K562 (cell line): Measurements from ENCODE around the gene HNRNPA2B1. TPM values are rescaled to one million over a fixed set of nuclear protein-coding genes. Genes with fewer than 3 reads are reported as not detected.

Source experiments
- FOXM1 ChIP-seq, 2 experiments: fragments of 450-650 bp in 1 of 2; sonication (generic) in 1 of 2; formaldehyde crosslinking in 1 of 2; IDR thresholded peaks; 2 replicates each; pipeline versions ENCODE4 v1.6.1 to v1.9.0; 2017 to 2022; ENCODE audit warnings: low read depth in 2 of 2, mild to moderate bottlenecking in 2 of 2, missing genetic modification reagents in 1 of 2, moderate library complexity in 1 of 2
- HMGN3 ChIP-seq: IDR thresholded peaks from 2 replicates; pipeline ENCODE4 v1.6.1; 2011; ENCODE audit warnings: borderline replicate concordance, low read depth, mild to moderate bottlenecking, mixed read lengths, low read length; ENCODE audit not compliant: insufficient read length; ENCODE audit errors: extremely low read depth
- PTRF ChIP-seq: fragments of 450-650 bp; IDR thresholded peaks from 2 replicates; pipeline ENCODE4 v1.6.1; 2016; ENCODE audit warnings: mild to moderate bottlenecking, missing genetic modification characterization, missing compliant biosample characterization
- RBM17 ChIP-seq: fragments of 200-400 bp; formaldehyde crosslinking; IDR thresholded peaks from 2 replicates; pipeline ENCODE4 v1.6.1; 2017; ENCODE audit warnings: low read depth, mild to moderate bottlenecking, low read length, borderline replicate concordance
- RBM39 ChIP-seq: fragments of 200-400 bp; formaldehyde crosslinking; optimal IDR thresholded peaks from 2 replicates; pipeline ENCODE3; 2018; ENCODE audit warnings: low read depth, low read length
- SIN3B ChIP-seq: fragments of 450-650 bp; IDR thresholded peaks from 2 replicates; pipeline ENCODE4 v1.6.1; 2017; ENCODE audit warnings: low read depth, mild to moderate bottlenecking, moderate library complexity
- SREBF2 ChIP-seq: sonication (generic); formaldehyde crosslinking; IDR thresholded peaks from 2 replicates; pipeline ENCODE4 v1.4.0; 2020; ENCODE audit warnings: mild to moderate bottlenecking, missing genetic modification reagents
- TBP ChIP-seq: optimal IDR thresholded peaks from 2 replicates; pipeline ENCODE3; 2011; ENCODE audit warnings: low read depth, low read length, improper control_type of control experiment
- ZBED1 ChIP-seq: IDR thresholded peaks from 2 replicates; pipeline ENCODE4 v1.6.1; 2014
- ZC3H8 ChIP-seq: fragments of 450-650 bp; IDR thresholded peaks from 2 replicates; pipeline ENCODE4 v1.6.1; 2017
- ZNF3 ChIP-seq: fragments of 250-450 bp; sonication (Bioruptor Pico); IDR thresholded peaks from 2 replicates; pipeline ENCODE4 v1.5.0; 2021; ENCODE audit warnings: mild to moderate bottlenecking, moderate library complexity
- ZNF780A ChIP-seq: fragments of 250-450 bp; sonication (Bioruptor Pico); IDR thresholded peaks from 2 replicates; pipeline ENCODE4 v1.5.0; 2021; ENCODE audit warnings: mild to moderate bottlenecking
- polyA plus RNA-seq, 8 experiments: library from polyadenylated mRNA; depleted of rRNA in 4 of 8; stranded (reverse) in 5 of 8; unstranded in 3 of 8; fragments of >200 nt; fragmentation: Nextera tagmentation in 2 of 8; fragmentation: Illumina TruSeq in 1 of 8; extraction: Ambion mirVana in 2 of 8; extraction: Trizol in 1 of 8; gene quantifications; 2 replicates each; pipeline versions ENCODE4 v1.2.1 to v1.2.3, GENCODE V29; 2011 to 2014; ENCODE audit warnings: inconsistent platforms in 1 of 8, missing spikeins in 1 of 8
- total RNA-seq, 7 experiments: library from RNA; depleted of rRNA in 6 of 7; stranded (reverse); fragments of >200 nt in 6 of 7; fragmentation: Illumina TruSeq in 2 of 7; extraction: Trizol in 2 of 7; gene quantifications; 2 replicates each; pipeline versions ENCODE4 v1.2.1 to v1.2.3, GENCODE V29; 2011 to 2021; ENCODE audit warnings: low replicate concordance in 1 of 7
- TF ChIP-seq, protein P1 (sequence below): fragments of 450-650 bp; IDR thresholded peaks from 2 replicates; pipeline ENCODE4 v1.6.1; 2016; ENCODE audit warnings: mild to moderate bottlenecking, moderate library complexity
- TF ChIP-seq, protein P2 (sequence below): sonication (generic); formaldehyde crosslinking; IDR thresholded peaks from 2 replicates; pipeline ENCODE4 v1.8.0; 2022; ENCODE audit warnings: missing genetic modification reagents, mild to moderate bottlenecking, borderline replicate concordance

Gene HNRNPA2B1
- total and polyA plus RNA-seq, 9 of the 15 experiments (the other 6 are each of a cell fraction or from before 2014, with no cell fraction given) = 630 to 1,989 (median 865) TPM

DNA sequence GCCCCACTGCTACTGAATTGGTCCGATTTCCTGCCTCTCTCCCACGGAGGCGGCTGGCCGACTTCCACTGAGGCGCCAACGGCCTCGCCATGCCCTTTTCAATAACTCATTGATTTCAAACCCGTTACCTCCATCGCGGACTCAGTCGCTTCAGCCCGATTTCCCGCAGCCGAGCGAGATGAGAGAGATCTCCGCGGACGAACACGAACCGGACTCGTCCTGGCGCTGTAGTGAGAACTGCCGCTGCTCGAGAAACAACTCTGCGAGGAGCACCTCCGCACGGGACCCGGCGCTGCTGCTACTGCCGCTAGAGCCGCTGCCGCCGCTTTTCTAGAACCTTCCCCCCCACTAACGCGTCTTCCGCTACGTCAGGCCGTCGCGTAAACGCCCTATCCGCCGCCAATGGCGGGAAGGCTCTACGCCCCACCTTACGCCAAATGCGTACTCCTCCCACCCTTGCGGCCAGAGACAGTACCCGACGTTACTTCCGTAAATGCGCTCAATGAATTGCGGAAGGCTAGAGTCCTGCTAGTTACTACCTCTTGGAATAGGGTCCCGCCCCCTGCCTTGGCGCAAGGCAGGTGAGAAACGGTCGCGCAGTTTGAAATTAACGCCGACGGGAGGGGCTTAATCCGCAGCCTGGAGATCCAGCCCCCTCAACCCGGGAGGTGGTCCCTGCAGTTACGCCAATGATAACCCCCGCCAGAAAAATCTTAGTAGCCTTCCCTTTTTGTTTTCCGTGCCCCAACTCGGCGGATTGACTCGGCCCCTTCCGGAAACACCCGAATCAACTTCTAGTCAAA is at the start of gene HNRNPA2B1 (continued):
- TF ChIP-seq, protein P1, sequence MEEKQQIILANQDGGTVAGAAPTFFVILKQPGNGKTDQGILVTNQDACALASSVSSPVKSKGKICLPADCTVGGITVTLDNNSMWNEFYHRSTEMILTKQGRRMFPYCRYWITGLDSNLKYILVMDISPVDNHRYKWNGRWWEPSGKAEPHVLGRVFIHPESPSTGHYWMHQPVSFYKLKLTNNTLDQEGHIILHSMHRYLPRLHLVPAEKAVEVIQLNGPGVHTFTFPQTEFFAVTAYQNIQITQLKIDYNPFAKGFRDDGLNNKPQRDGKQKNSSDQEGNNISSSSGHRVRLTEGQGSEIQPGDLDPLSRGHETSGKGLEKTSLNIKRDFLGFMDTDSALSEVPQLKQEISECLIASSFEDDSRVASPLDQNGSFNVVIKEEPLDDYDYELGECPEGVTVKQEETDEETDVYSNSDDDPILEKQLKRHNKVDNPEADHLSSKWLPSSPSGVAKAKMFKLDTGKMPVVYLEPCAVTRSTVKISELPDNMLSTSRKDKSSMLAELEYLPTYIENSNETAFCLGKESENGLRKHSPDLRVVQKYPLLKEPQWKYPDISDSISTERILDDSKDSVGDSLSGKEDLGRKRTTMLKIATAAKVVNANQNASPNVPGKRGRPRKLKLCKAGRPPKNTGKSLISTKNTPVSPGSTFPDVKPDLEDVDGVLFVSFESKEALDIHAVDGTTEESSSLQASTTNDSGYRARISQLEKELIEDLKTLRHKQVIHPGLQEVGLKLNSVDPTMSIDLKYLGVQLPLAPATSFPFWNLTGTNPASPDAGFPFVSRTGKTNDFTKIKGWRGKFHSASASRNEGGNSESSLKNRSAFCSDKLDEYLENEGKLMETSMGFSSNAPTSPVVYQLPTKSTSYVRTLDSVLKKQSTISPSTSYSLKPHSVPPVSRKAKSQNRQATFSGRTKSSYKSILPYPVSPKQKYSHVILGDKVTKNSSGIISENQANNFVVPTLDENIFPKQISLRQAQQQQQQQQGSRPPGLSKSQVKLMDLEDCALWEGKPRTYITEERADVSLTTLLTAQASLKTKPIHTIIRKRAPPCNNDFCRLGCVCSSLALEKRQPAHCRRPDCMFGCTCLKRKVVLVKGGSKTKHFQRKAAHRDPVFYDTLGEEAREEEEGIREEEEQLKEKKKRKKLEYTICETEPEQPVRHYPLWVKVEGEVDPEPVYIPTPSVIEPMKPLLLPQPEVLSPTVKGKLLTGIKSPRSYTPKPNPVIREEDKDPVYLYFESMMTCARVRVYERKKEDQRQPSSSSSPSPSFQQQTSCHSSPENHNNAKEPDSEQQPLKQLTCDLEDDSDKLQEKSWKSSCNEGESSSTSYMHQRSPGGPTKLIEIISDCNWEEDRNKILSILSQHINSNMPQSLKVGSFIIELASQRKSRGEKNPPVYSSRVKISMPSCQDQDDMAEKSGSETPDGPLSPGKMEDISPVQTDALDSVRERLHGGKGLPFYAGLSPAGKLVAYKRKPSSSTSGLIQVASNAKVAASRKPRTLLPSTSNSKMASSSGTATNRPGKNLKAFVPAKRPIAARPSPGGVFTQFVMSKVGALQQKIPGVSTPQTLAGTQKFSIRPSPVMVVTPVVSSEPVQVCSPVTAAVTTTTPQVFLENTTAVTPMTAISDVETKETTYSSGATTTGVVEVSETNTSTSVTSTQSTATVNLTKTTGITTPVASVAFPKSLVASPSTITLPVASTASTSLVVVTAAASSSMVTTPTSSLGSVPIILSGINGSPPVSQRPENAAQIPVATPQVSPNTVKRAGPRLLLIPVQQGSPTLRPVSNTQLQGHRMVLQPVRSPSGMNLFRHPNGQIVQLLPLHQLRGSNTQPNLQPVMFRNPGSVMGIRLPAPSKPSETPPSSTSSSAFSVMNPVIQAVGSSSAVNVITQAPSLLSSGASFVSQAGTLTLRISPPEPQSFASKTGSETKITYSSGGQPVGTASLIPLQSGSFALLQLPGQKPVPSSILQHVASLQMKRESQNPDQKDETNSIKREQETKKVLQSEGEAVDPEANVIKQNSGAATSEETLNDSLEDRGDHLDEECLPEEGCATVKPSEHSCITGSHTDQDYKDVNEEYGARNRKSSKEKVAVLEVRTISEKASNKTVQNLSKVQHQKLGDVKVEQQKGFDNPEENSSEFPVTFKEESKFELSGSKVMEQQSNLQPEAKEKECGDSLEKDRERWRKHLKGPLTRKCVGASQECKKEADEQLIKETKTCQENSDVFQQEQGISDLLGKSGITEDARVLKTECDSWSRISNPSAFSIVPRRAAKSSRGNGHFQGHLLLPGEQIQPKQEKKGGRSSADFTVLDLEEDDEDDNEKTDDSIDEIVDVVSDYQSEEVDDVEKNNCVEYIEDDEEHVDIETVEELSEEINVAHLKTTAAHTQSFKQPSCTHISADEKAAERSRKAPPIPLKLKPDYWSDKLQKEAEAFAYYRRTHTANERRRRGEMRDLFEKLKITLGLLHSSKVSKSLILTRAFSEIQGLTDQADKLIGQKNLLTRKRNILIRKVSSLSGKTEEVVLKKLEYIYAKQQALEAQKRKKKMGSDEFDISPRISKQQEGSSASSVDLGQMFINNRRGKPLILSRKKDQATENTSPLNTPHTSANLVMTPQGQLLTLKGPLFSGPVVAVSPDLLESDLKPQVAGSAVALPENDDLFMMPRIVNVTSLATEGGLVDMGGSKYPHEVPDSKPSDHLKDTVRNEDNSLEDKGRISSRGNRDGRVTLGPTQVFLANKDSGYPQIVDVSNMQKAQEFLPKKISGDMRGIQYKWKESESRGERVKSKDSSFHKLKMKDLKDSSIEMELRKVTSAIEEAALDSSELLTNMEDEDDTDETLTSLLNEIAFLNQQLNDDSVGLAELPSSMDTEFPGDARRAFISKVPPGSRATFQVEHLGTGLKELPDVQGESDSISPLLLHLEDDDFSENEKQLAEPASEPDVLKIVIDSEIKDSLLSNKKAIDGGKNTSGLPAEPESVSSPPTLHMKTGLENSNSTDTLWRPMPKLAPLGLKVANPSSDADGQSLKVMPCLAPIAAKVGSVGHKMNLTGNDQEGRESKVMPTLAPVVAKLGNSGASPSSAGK = no peak; the same call in 1 of the 2 replicates
- TF ChIP-seq FOXM1 (IDR thresholded peaks at IDR 0.05; ENCODE audit: low read depth) (peak; percentile 98), FOXM1 (CRISPR knock-in tag; IDR thresholded peaks at IDR 0.05; ENCODE audit: low read depth) (peak; percentile 82; the same call in 1 of the 2 replicates), ZNF3 (CRISPR knock-in tag) (no peak), ZC3H8 (no peak), SREBF2 (no peak), RBM17 (no peak), ZNF780A (CRISPR knock-in tag) (no peak), PTRF (tag) (no peak), ZBED1 (peak; percentile 90), SIN3B (peak; percentile 18; the same call in 1 of the 2 replicates), TBP (no peak), RBM39 (no peak), HMGN3 (no peak)
- TF ChIP-seq, protein P2, sequence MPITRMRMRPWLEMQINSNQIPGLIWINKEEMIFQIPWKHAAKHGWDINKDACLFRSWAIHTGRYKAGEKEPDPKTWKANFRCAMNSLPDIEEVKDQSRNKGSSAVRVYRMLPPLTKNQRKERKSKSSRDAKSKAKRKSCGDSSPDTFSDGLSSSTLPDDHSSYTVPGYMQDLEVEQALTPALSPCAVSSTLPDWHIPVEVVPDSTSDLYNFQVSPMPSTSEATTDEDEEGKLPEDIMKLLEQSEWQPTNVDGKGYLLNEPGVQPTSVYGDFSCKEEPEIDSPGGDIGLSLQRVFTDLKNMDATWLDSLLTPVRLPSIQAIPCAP (CRISPR knock-in tag) = 0 out of 2 replicates have a peak, but pooled peaks have one; percentile 16
